ENCODE data around the gene FOXJ2.
"Not testable (repeated sequence)": the region's sequence is repeated elsewhere in the genome, so short reads cannot be mapped to it uniquely, and the experiment has no call there.

Gene FOXJ2

GRCh38 chr12:8058506-8058905 lies 26.0 kb downstream of the FOXJ2 start:
- in situ Hi-C loops (cut with MboI; ENCODE audit: low sequenced_read_pairs) = no loop called here

- in situ Hi-C loops (cut with MboI; ENCODE audit: low sequenced_read_pairs) = no loop called here
These were observed 31.6 kb downstream of the FOXJ2 start for GRCh38 chr12:8064131-8064530.

GRCh38 chr12:8065991-8066594 lies 33.6 kb downstream of the FOXJ2 start, which contains the start of gene C3AR1:
Gene C3AR1 (minus strand): TSS chr12:8066359. CDS start chr12:8060185, 6,174 bp downstream.
- in situ Hi-C loops (cut with MboI; ENCODE audit: low sequenced_read_pairs) = no loop called here

- in situ Hi-C loops (cut with MboI; ENCODE audit: low sequenced_read_pairs) = no loop called here
These were observed 37.1 kb downstream of the FOXJ2 start for GRCh38 chr12:8069582-8069981.

- in situ Hi-C loops (cut with MboI; ENCODE audit: low sequenced_read_pairs) = not testable (repeated sequence)
These were observed 39.3 kb downstream of the FOXJ2 start for GRCh38 chr12:8071820-8072219.

- in situ Hi-C loops (cut with MboI; ENCODE audit: low sequenced_read_pairs) = no loop called here
These were observed 43.4 kb downstream of the FOXJ2 start for GRCh38 chr12:8075935-8076334.

GRCh38 chr12:8076366-8076765 lies 43.9 kb downstream of the FOXJ2 start:
- in situ Hi-C loops (cut with MboI; ENCODE audit: low sequenced_read_pairs) = no loop called here

GRCh38 chr12:8077207-8077606 lies 44.7 kb downstream of the FOXJ2 start:
- in situ Hi-C loops (cut with MboI; ENCODE audit: low sequenced_read_pairs) = no loop called here

- in situ Hi-C loops (cut with MboI; ENCODE audit: low sequenced_read_pairs) = no loop called here
These were observed 45.9 kb downstream of the FOXJ2 start for GRCh38 chr12:8078398-8078797.

GRCh38 chr12:8078916-8079315 lies 46.4 kb downstream of the FOXJ2 start:
- in situ Hi-C loops (cut with MboI; ENCODE audit: low sequenced_read_pairs) = no loop called here

- in situ Hi-C loops (cut with MboI; ENCODE audit: low sequenced_read_pairs) = no loop called here
These were observed 47.6 kb downstream of the FOXJ2 start for GRCh38 chr12:8080120-8080519.

- in situ Hi-C loops (cut with MboI; ENCODE audit: low sequenced_read_pairs) = no loop called here
These were observed 48.9 kb downstream of the FOXJ2 start for GRCh38 chr12:8081251-8081920.

GRCh38 chr12:8082808-8083100 lies 50.2 kb downstream of the FOXJ2 start:
- in situ Hi-C loops (cut with MboI; ENCODE audit: low sequenced_read_pairs) = no loop called here

GRCh38 chr12:8084351-8084750 lies 51.8 kb downstream of the FOXJ2 start:
- in situ Hi-C loops (cut with MboI; ENCODE audit: low sequenced_read_pairs) = not testable (repeated sequence)

- in situ Hi-C loops (cut with MboI; ENCODE audit: low sequenced_read_pairs) = no loop called here
These were observed 55.1 kb downstream of the FOXJ2 start for GRCh38 chr12:8087666-8088065.

- in situ Hi-C loops (cut with MboI; ENCODE audit: low sequenced_read_pairs) = no loop called here
These were observed 56.1 kb downstream of the FOXJ2 start for GRCh38 chr12:8088574-8088973.

- in situ Hi-C loops (cut with MboI; ENCODE audit: low sequenced_read_pairs) = not testable (repeated sequence)
These were observed 56.8 kb downstream of the FOXJ2 start for GRCh38 chr12:8089277-8089676.

GRCh38 chr12:8089716-8090115 lies 57.2 kb downstream of the FOXJ2 start:
- in situ Hi-C loops (cut with MboI; ENCODE audit: low sequenced_read_pairs) = no loop called here

- in situ Hi-C loops (cut with MboI; ENCODE audit: low sequenced_read_pairs) = no loop called here
These were observed 60.8 kb downstream of the FOXJ2 start for GRCh38 chr12:8093291-8093690.

- in situ Hi-C loops (cut with MboI; ENCODE audit: low sequenced_read_pairs) = no loop called here
These were observed 63.9 kb downstream of the FOXJ2 start for GRCh38 chr12:8096281-8096915.

- in situ Hi-C loops (cut with MboI; ENCODE audit: low sequenced_read_pairs) = no loop called here
These were observed 66.7 kb downstream of the FOXJ2 start for GRCh38 chr12:8099235-8099634.
